HEK293 (cell line): ENCODE data around the gene NIF3L1.

Experiments
- CTCF ChIA-PET: fragments of 350-600 bp; formaldehyde crosslinking; extraction: SDS; loops from one replicate; lab custom pipeline; 2021; ENCODE audit warnings: antibody characterized with exemption; lab: Yijun Ruan, JAX
- POLR2A ChIA-PET: fragments of 300-600 bp; formaldehyde crosslinking; extraction: SDS; loops from one replicate; lab custom pipeline; 2020; ENCODE audit warnings: antibody characterized with exemption, inconsistent platforms; lab: Yijun Ruan, JAX
- H3K27ac ChIP-seq: fragments of 200-500 bp; sonication (Bioruptor generic); 2 replicates; pipeline ENCODE4 v1.5.1; 2014; ENCODE audit warnings: low read depth, low read length, control low read depth, inconsistent platforms; ENCODE audit errors: extremely low read depth
- H3K36me3 ChIP-seq, 2 experiments: fragments of 200-500 bp in 1 of 2; sonication (Bioruptor generic) in 1 of 2; 1 replicate in 1 of 2; 2 replicates in 1 of 2; pipeline ENCODE4 v1.5.1; 2014 to 2017; ENCODE audit warnings: inconsistent platforms in 2 of 2, low read length in 2 of 2; ENCODE audit not compliant: control insufficient read depth in 2 of 2, insufficient read depth in 1 of 2
- H3K4me1 ChIP-seq: fragments of 200-500 bp; sonication (Bioruptor generic); 2 replicates; pipeline ENCODE4 v1.5.1; 2014; ENCODE audit warnings: mild to moderate bottlenecking, low read length, inconsistent platforms; ENCODE audit not compliant: control insufficient read depth, insufficient read depth
- H3K4me3 ChIP-seq: 2 replicates; pipeline ENCODE4 v1.5.1; 2011; ENCODE audit warnings: low read depth, mild to moderate bottlenecking, control low read depth, low read length, moderate library complexity
- H3K9me3 ChIP-seq: fragments of 200-500 bp; sonication (Bioruptor generic); 2 replicates; pipeline ENCODE4 v1.5.1; 2014; ENCODE audit warnings: low read depth, low read length, inconsistent platforms; ENCODE audit not compliant: control insufficient read depth, insufficient read depth
- GFI1B ChIP-seq: fragments of 450-650 bp; formaldehyde crosslinking; IDR thresholded peaks from 2 replicates; pipeline ENCODE4 v1.5.1; 2016; ENCODE audit warnings: missing biosample characterization, missing genetic modification characterization
- TCF7L2 ChIP-seq: IDR thresholded peaks from 2 replicates; pipeline ENCODE4 v1.6.1; 2011; ENCODE audit warnings: low read depth, mild to moderate bottlenecking, inconsistent platforms, low read length, moderate library complexity, borderline replicate concordance
- ZBTB26 ChIP-seq: fragments of 450-650 bp; formaldehyde crosslinking; optimal IDR thresholded peaks from 2 replicates; pipeline ENCODE3; 2016; ENCODE audit warnings: missing biosample characterization, mild to moderate bottlenecking, missing genetic modification characterization
- ZBTB7A ChIP-seq: fragments of 450-650 bp; formaldehyde crosslinking; IDR thresholded peaks from 2 replicates; pipeline ENCODE4 v1.5.1; 2016; ENCODE audit warnings: low read depth, missing biosample characterization, missing genetic modification characterization
- ZNF175 ChIP-seq: fragments of 450-650 bp; formaldehyde crosslinking; IDR thresholded peaks from 2 replicates; pipeline ENCODE4 v1.5.1; 2016; ENCODE audit warnings: missing biosample characterization, missing genetic modification characterization
- ZNF19 ChIP-seq: fragments of 450-650 bp; formaldehyde crosslinking; IDR thresholded peaks from 2 replicates; pipeline ENCODE4; 2016; ENCODE audit warnings: missing biosample characterization, missing genetic modification characterization, low read depth
- ZNF221 ChIP-seq: fragments of 450-650 bp; formaldehyde crosslinking; IDR thresholded peaks from 2 replicates; pipeline ENCODE4 v1.5.1; 2017; ENCODE audit warnings: missing biosample characterization, missing genetic modification characterization, borderline replicate concordance
- ZNF302 ChIP-seq: fragments of 450-650 bp; formaldehyde crosslinking; IDR thresholded peaks from 2 replicates; pipeline ENCODE4 v1.5.1; 2016; ENCODE audit warnings: missing biosample characterization, missing genetic modification characterization, low read depth
- ZNF518A ChIP-seq: fragments of 450-650 bp; formaldehyde crosslinking; conservative IDR thresholded peaks from 2 replicates; pipeline ENCODE4 v1.5.1; 2016; ENCODE audit warnings: low read depth, missing biosample characterization, missing genetic modification characterization
- ZNF624 ChIP-seq: fragments of 450-650 bp; formaldehyde crosslinking; IDR thresholded peaks from 2 replicates; pipeline ENCODE4 v1.5.1; 2017; ENCODE audit warnings: missing biosample characterization, missing genetic modification characterization
- ZNF639 ChIP-seq: fragments of 450-650 bp; formaldehyde crosslinking; IDR thresholded peaks from 2 replicates; pipeline ENCODE4 v1.5.1; 2016; ENCODE audit warnings: missing biosample characterization, missing genetic modification characterization
- ZNF692 ChIP-seq: fragments of 450-650 bp; formaldehyde crosslinking; IDR thresholded peaks from 2 replicates; pipeline ENCODE4 v1.5.1; 2016; ENCODE audit warnings: missing biosample characterization, missing genetic modification characterization
- ZNF76 ChIP-seq: fragments of 450-650 bp; formaldehyde crosslinking; IDR thresholded peaks from 2 replicates; pipeline ENCODE4; 2016; ENCODE audit warnings: low read depth, missing biosample characterization, missing genetic modification characterization, borderline replicate concordance
- ZNF837 ChIP-seq: fragments of 450-650 bp; formaldehyde crosslinking; IDR thresholded peaks from 2 replicates; pipeline ENCODE4 v1.5.1; 2016; ENCODE audit warnings: missing biosample characterization, missing genetic modification characterization
- ZNF843 ChIP-seq: fragments of 450-650 bp; formaldehyde crosslinking; IDR thresholded peaks from 2 replicates; pipeline ENCODE4 v1.5.1; 2016; ENCODE audit warnings: missing biosample characterization, missing genetic modification characterization
- ZSCAN23 ChIP-seq: fragments of 450-650 bp; formaldehyde crosslinking; IDR thresholded peaks from 2 replicates; pipeline ENCODE4 v1.5.1; 2016; ENCODE audit warnings: missing biosample characterization, missing genetic modification characterization
- ZSCAN4 ChIP-seq: fragments of 450-650 bp; formaldehyde crosslinking; IDR thresholded peaks from 2 replicates; pipeline ENCODE4 v1.5.1; 2017; ENCODE audit warnings: missing biosample characterization, missing genetic modification characterization

The NIF3L1 gene

GRCh38 chr2:200929334-200930249, 40.4 kb downstream of the NIF3L1 start:
- TF ChIP-seq ZBTB26 (no peak), ZNF837 (tag by site-specific recombination) (no peak), ZNF692 (tag by site-specific recombination) (no peak), ZNF302 (tag by site-specific recombination) (no peak), ZNF843 (tag by site-specific recombination) (no peak), ZNF19 (tag by site-specific recombination) (no peak), ZNF518A (tag by site-specific recombination) (no peak), ZNF175 (no peak), ZNF221 (tag by site-specific recombination) (no peak), ZNF624 (tag by site-specific recombination) (no peak), TCF7L2 (no peak), ZSCAN4 (no peak), ZSCAN23 (tag by site-specific recombination) (no peak), GFI1B (tag by site-specific recombination) (no peak), ZNF76 (no peak), ZBTB7A (no peak), ZNF639 (tag by site-specific recombination) (no peak)
- Histone ChIP-seq H3K27ac (no peak overlapping the region), H3K4me1 (no peaks in the 10 kb centered on the region), H3K36me3 (peaks cover 59 to 64% of the 10 kb centered on the region in 2 experiments), H3K9me3 (no peaks in the 10 kb centered on the region), H3K4me3 (no peak overlapping the region)
- ChIA-PET POLR2A (no interaction called here), CTCF (interaction anchor here (0.6 to 0.7 kb wide), 2 partner anchors 42 to 228 kb away, joined by 3 read pairs; no protein-coding TSS in a partner anchor)
